Stimulated activated naive B cell treated with anti-CD40 and anti-IgM and Interleukin-4, amounts not matched to agents 10 μg/mL and 1 μg/mL and 100 μg/mL, for 72 hours (primary cell): ENCODE data around the gene FLOT1.
"Not testable (repeated sequence)": the region's sequence is repeated elsewhere in the genome, so short reads cannot be mapped to it uniquely, and the experiment has no call there.

Source experiments
- ATAC-seq, 2 donors: fragments of 150-1000 bp; cut with Tn5 transposase; replicated peaks; 2 replicates each; pipeline ENCODE4 v1.10.0; 2021; ENCODE audit warnings: moderate library complexity in 1 of 2
- DNase-seq: peaks from one replicate; pipeline ENCODE4 v3.0.0; 2021
- H3K27ac Mint-ChIP-seq: one replicate; pipeline ENCODE4 v1.8.0; 2022; ENCODE audit warnings: mild to moderate bottlenecking, mixed read lengths
- H3K27me3 Mint-ChIP-seq, 2 donors: one replicate each; pipeline ENCODE4 v1.8.0; 2022; ENCODE audit warnings: mixed read lengths in 2 of 2
- H3K36me3 Mint-ChIP-seq, 2 donors: one replicate each; pipeline ENCODE4 v1.8.0; 2022; ENCODE audit warnings: mixed read lengths in 2 of 2, mild to moderate bottlenecking in 1 of 2
- H3K4me1 Mint-ChIP-seq, 2 donors: one replicate each; pipeline ENCODE4 v1.8.0; 2022; ENCODE audit warnings: mixed read lengths in 2 of 2, mild to moderate bottlenecking in 1 of 2
- H3K4me3 Mint-ChIP-seq, 2 donors: one replicate each; pipeline ENCODE4 v1.8.0; 2022; ENCODE audit warnings: mild to moderate bottlenecking in 2 of 2, mixed read lengths in 2 of 2, moderate library complexity in 1 of 2
- H3K9me3 Mint-ChIP-seq, 2 donors: one replicate each; pipeline ENCODE4 v1.8.0; 2022; ENCODE audit warnings: mixed read lengths in 2 of 2, mild to moderate bottlenecking in 1 of 2

Gene FLOT1

GRCh38 chr6:30763155-30763617 lies 20.7 kb upstream of the FLOT1 start:
- Mint-ChIP-seq H3K9me3 (no peaks in the 10 kb centered on the region), H3K4me1 (peaks cover 36 to 70% of the 10 kb centered on the region in 2 donors), H3K36me3 (peaks cover 0 to 3% of the 10 kb centered on the region in 2 donors), H3K27ac (no peak overlapping the region), H3K27me3 (peaks cover 12% of the 10 kb centered on the region in 2 donors), H3K4me3 (no peak overlapping the region)
- ATAC-seq: no peak
- no peak for DNase-seq

- DNase-seq: no peak
- ATAC-seq: no peak
- Mint-ChIP-seq H3K9me3 (no peaks in the 10 kb centered on the region), H3K27me3 (peaks cover 12% of the 10 kb centered on the region in 2 donors), H3K27ac (no peak overlapping the region), H3K4me1 (peaks cover 26 to 67% of the 10 kb centered on the region in 2 donors), H3K4me3 (no peak overlapping the region), H3K36me3 (peaks cover 0 to 4% of the 10 kb centered on the region in 2 donors)
Measured at GRCh38 chr6:30761791-30762429, 19.4 kb upstream of the FLOT1 start.

- H3K9me3 Mint-ChIP-seq: no peaks in the 10 kb centered on the region
- no peak for DNase-seq
- H3K27me3 Mint-ChIP-seq: peaks cover 12% of the 10 kb centered on the region in 2 donors
- H3K36me3 Mint-ChIP-seq: peaks cover 0 to 4% of the 10 kb centered on the region in 2 donors
- no peak overlapping the region for H3K27ac Mint-ChIP-seq
- ATAC-seq: no peak
- H3K4me3 Mint-ChIP-seq: no peak overlapping the region
- H3K4me1 Mint-ChIP-seq: peaks cover 19 to 60% of the 10 kb centered on the region in 2 donors
Measured at GRCh38 chr6:30760549-30760948, 18.1 kb upstream of the FLOT1 start.

GRCh38 chr6:30759575-30760239 lies 17.2 kb upstream of the FLOT1 start:
- ATAC-seq: no peak
- Mint-ChIP-seq H3K9me3 (no peaks in the 10 kb centered on the region), H3K27me3 (peaks cover 12% of the 10 kb centered on the region in 2 donors), H3K4me1 (peaks cover 19 to 60% of the 10 kb centered on the region in 2 donors), H3K36me3 (peaks cover 0 to 4% of the 10 kb centered on the region in 2 donors), H3K27ac (no peak overlapping the region), H3K4me3 (no peak overlapping the region)
- DNase-seq: no peak

- no peak for ATAC-seq
- DNase-seq: no peak
- Mint-ChIP-seq H3K27ac (no peak overlapping the region), H3K36me3 (peaks cover 0 to 1% of the 10 kb centered on the region in 2 donors), H3K4me3 (no peak overlapping the region), H3K9me3 (no peaks in the 10 kb centered on the region), H3K27me3 (no peaks in the 10 kb centered on the region), H3K4me1 (peaks cover 13 to 57% of the 10 kb centered on the region in 2 donors)
Measured at GRCh38 chr6:30757261-30757904, 14.9 kb upstream of the FLOT1 start.

GRCh38 chr6:30756405-30757003 lies 14.0 kb upstream of the FLOT1 start:
- not testable (repeated sequence) for H3K36me3 Mint-ChIP-seq, H3K9me3 Mint-ChIP-seq, H3K27ac Mint-ChIP-seq, H3K4me3 Mint-ChIP-seq, H3K27me3 Mint-ChIP-seq, ATAC-seq, DNase-seq
- H3K4me1 Mint-ChIP-seq: peaks cover 16 to 58% of the 10 kb centered on the region in 2 donors

GRCh38 chr6:30754631-30755030 lies 12.1 kb upstream of the FLOT1 start:
- Mint-ChIP-seq H3K4me3 (no peak overlapping the region), H3K4me1 (peaks cover 14 to 44% of the 10 kb centered on the region in 2 donors), H3K36me3 (peaks cover 0 to 1% of the 10 kb centered on the region in 2 donors), H3K27ac (no peak overlapping the region), H3K9me3 (no peaks in the 10 kb centered on the region), H3K27me3 (no peaks in the 10 kb centered on the region)
- no peak for DNase-seq
- ATAC-seq: no peak

GRCh38 chr6:30752157-30752927 lies 9.9 kb upstream of the FLOT1 start:
- Mint-ChIP-seq H3K4me3 (no peak overlapping the region), H3K27ac (peak overlapping the region; percentile 86), H3K9me3 (no peaks in the 10 kb centered on the region), H3K27me3 (peaks cover 0 to 4% of the 10 kb centered on the region in 2 donors), H3K4me1 (peaks cover 11 to 27% of the 10 kb centered on the region in 2 donors), H3K36me3 (peaks cover 0 to 1% of the 10 kb centered on the region in 2 donors)
- no peak for DNase-seq
- peak; percentile 89 for ATAC-seq

GRCh38 chr6:30750379-30750668 lies 7.8 kb upstream of the FLOT1 start:
- peaks cover 0 to 4% of the 10 kb centered on the region in 2 donors for H3K27me3 Mint-ChIP-seq
- no peak for DNase-seq

GRCh38 chr6:30749554-30750378 lies 7.3 kb upstream of the FLOT1 start:
- no peak overlapping the region for H3K27ac Mint-ChIP-seq

More at GRCh38 chr6:30750379-30750668, 7.8 kb upstream of the FLOT1 start:
- Mint-ChIP-seq H3K27ac (no peak overlapping the region), H3K4me3 (no peak overlapping the region), H3K4me1 (peaks cover 11 to 24% of the 10 kb centered on the region in 2 donors), H3K36me3 (no peaks in the 10 kb centered on the region), H3K9me3 (no peaks in the 10 kb centered on the region)
- ATAC-seq: no peak

GRCh38 chr6:30748851-30749540 lies 6.5 kb upstream of the FLOT1 start:
- no peak overlapping the region for H3K27ac Mint-ChIP-seq
- H3K36me3 Mint-ChIP-seq: no peaks in the 10 kb centered on the region
- H3K4me3 Mint-ChIP-seq: no peak overlapping the region
- H3K27me3 Mint-ChIP-seq: peaks cover 0 to 4% of the 10 kb centered on the region in 2 donors
- peaks cover 16 to 35% of the 10 kb centered on the region in 2 donors for H3K4me1 Mint-ChIP-seq
- no peak for DNase-seq
- ATAC-seq: no peak
- H3K9me3 Mint-ChIP-seq: no peaks in the 10 kb centered on the region

More at GRCh38 chr6:30749554-30750378, 7.3 kb upstream of the FLOT1 start:
- Mint-ChIP-seq H3K4me3 (no peak overlapping the region), H3K4me1 (peaks cover 14 to 29% of the 10 kb centered on the region in 2 donors), H3K9me3 (no peaks in the 10 kb centered on the region), H3K36me3 (no peaks in the 10 kb centered on the region), H3K27me3 (peaks cover 0 to 4% of the 10 kb centered on the region in 2 donors)
- DNase-seq (no peak), ATAC-seq (no peak)

- H3K4me3 Mint-ChIP-seq: no peak overlapping the region
- H3K9me3 Mint-ChIP-seq: no peaks in the 10 kb centered on the region
- peaks cover 0 to 4% of the 10 kb centered on the region in 2 donors for H3K27me3 Mint-ChIP-seq
- DNase-seq (no peak), ATAC-seq (no peak)
- peaks cover 0 to 5% of the 10 kb centered on the region in 2 donors for H3K36me3 Mint-ChIP-seq
- H3K4me1 Mint-ChIP-seq: peaks cover 20 to 32% of the 10 kb centered on the region in 2 donors
- no peak overlapping the region for H3K27ac Mint-ChIP-seq
Measured at GRCh38 chr6:30747902-30748769, 5.6 kb upstream of the FLOT1 start.
